Measurements from ENCODE around the gene SYNE4.
A peak's percentile ranks its signal among the peaks of the same experiment; 100 is the strongest.

Gene SYNE4

GRCh38 chr19:36026091-36026876, 17.7 kb upstream of the SYNE4 start:
- DNase-seq (ENCODE audit: low spot score) = no peak

GRCh38 chr19:36025541-36025940, 16.9 kb upstream of the SYNE4 start:
- DNase-seq (ENCODE audit: low spot score) = no peak

GRCh38 chr19:36023432-36023831, 14.8 kb upstream of the SYNE4 start:
- no peak for DNase-seq (ENCODE audit: low spot score)

- DNase-seq (ENCODE audit: low spot score) = no peak
Measured at GRCh38 chr19:36019061-36019670, 10.6 kb upstream of the SYNE4 start.

GRCh38 chr19:36014012-36014924, 5.7 kb upstream of the SYNE4 start, which contains the start of gene ALKBH6:
TSS of gene ALKBH6 (minus strand) at chr19:36014213. CDS start at chr19:36013397, 816 bp downstream.
- peak; percentile 99 for DNase-seq (ENCODE audit: low spot score)

- no peak for DNase-seq (ENCODE audit: low spot score)
Measured at GRCh38 chr19:36013280-36014011, 4.8 kb upstream of the SYNE4 start.

- DNase-seq (ENCODE audit: low spot score) = no peak
Measured at GRCh38 chr19:36010402-36010801, 1.8 kb upstream of the SYNE4 start.

GRCh38 chr19:36009633-36010379, 1.2 kb upstream of the SYNE4 start:
- no peak for DNase-seq (ENCODE audit: low spot score)

GRCh38 chr19:36009220-36009619, 607 bp upstream of the SYNE4 start:
- DNase-seq (ENCODE audit: low spot score) = no peak

- no peak for DNase-seq (ENCODE audit: low spot score)
Measured at GRCh38 chr19:36006955-36007354, 1.7 kb downstream of the SYNE4 start.

GRCh38 chr19:36003284-36003683, 5.3 kb downstream of the SYNE4 start:
- DNase-seq (ENCODE audit: low spot score) = no peak

GRCh38 chr19:36001605-36002004, 7.0 kb downstream of the SYNE4 start:
- DNase-seq (ENCODE audit: low spot score) = no peak

GRCh38 chr19:35996777-35997176, 11.8 kb downstream of the SYNE4 start:
- no peak for DNase-seq (ENCODE audit: low spot score)

- peak; percentile 95 for DNase-seq (ENCODE audit: low spot score)
Measured at GRCh38 chr19:35995048-35995993, 13.3 kb downstream of the SYNE4 start, which contains the start of gene SDHAF1. TSS of gene SDHAF1 (plus strand) at chr19:35995188. CDS start at chr19:35995275, 87 bp downstream.

GRCh38 chr19:35993923-35994598, 14.6 kb downstream of the SYNE4 start:
- no peak for DNase-seq (ENCODE audit: low spot score)

GRCh38 chr19:35992907-35993765, 15.5 kb downstream of the SYNE4 start:
- no peak for DNase-seq (ENCODE audit: low spot score)

- DNase-seq (ENCODE audit: low spot score) = no peak
Measured at GRCh38 chr19:35991731-35992450, 16.7 kb downstream of the SYNE4 start.
